Measurements from ENCODE around the gene CCSER1.
"Not testable (repeated sequence)": the region's sequence is repeated elsewhere in the genome, so short reads cannot be mapped to it uniquely, and the experiment has no call there.

Gene CCSER1

DNA sequence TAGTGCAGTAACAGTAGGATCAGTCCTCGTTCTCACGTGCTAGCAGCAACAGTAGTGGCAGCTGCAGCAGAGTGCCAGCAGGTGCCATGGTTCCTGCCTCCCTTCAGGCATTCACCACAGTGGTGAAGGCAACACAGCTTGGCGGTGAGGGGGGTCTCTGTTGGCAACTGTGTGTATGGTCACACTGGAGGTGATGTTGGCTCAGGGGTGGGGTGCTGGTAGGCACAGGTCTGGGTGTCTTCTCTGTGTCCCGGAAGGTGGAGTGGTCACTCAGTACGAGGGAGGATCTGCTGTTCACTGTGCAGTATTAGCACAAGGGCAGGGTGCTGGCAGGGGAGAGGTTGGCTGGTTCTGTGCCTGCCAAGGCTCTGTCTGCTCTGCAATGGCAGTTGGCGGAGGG lies 671.8 kb downstream of the CCSER1 start:
- in situ Hi-C loops (cut with MboI; ENCODE audit: low sequenced_read_pairs) = no loop called here

DNA sequence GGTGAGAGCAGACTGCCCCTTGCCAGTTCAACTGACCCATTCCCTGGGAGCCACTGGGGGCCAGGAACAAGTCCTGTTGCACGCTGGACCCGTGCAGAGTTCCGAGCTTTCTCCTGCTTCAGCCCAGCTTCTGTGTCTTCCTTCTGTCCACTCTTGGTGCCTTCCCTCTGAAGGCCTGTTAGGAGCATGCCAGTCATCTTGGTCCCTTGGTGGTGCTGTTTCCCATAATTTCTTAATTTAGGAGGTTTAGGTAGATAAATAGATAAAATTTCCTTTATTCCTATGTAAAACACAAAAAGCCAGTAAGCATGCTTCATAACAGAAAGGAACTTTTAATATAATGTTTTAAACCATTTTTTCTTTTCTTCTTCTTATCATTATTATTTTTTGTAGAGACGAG lies 672.7 kb downstream of the CCSER1 start:
- in situ Hi-C loops (cut with MboI; ENCODE audit: low sequenced_read_pairs) = no loop called here

GRCh38 chr4:90815569-90815968 lies 688.4 kb downstream of the CCSER1 start:
- in situ Hi-C loops (cut with MboI; ENCODE audit: low sequenced_read_pairs) = no loop called here

DNA sequence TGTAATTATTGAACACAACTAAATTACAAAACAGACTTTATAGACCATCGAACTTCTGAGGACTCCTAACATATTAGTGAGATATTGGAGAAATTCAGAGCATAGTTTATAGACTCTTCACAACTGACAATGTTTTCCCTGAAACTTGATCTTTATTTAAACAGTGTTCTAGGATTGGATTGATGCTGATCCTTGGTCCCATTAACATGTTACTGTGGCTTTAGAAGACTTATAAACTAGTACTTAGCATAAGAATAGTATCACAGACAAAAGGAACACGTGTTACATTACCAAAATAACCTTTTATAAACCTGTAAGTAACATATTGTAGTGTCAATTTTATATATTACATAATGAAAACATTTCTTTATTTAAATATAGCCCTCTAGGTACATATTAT lies 689.6 kb downstream of the CCSER1 start:
- in situ Hi-C loops (cut with MboI; ENCODE audit: low sequenced_read_pairs) = no loop called here

- in situ Hi-C loops (cut with MboI; ENCODE audit: low sequenced_read_pairs) = no loop called here
Observed at GRCh38 chr4:90824266-90825150, 697.3 kb downstream of the CCSER1 start.

DNA sequence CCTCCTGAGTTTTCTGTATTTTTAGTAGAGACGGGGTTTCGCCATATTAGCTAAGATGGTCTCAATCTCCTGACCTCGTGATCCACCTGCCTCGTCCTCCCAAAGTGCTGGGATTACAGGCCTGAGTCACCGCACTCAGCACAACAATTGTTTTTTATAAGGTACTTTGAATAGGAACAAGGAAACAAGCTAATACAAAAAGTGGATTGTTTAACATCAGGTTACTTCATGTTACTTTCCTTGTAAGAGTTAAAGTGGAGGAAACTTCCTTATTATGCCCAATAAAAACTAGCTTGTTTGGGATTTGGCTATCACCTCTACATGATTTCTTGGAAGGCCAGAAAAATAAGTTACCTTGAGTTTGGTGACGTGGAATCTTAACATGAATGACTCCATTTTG lies 698.7 kb downstream of the CCSER1 start:
- in situ Hi-C loops (cut with MboI; ENCODE audit: low sequenced_read_pairs) = no loop called here

DNA sequence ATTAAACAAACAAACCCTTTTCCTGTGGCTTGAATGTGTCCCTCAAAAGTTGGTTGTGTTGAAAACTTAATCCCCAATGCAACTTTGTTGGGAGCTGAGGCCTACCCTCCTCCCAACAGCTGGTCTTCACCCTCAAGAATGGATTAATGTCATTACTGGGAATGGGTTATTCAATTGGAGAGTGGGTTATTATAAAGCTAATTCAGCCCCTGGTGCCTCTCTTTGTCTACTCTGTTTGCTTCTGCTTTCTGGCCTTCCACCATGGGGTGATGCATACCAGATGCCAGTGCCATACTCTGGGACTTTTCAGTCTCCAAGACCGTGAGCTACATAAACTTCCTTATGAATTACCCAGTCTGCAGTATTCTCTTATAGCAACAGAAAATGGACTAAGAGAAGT lies 706.5 kb downstream of the CCSER1 start:
- in situ Hi-C loops (cut with MboI; ENCODE audit: low sequenced_read_pairs) = no loop called here

GRCh38 chr4:90837241-90837640 lies 710.0 kb downstream of the CCSER1 start:
- in situ Hi-C loops (cut with MboI; ENCODE audit: low sequenced_read_pairs) = no loop called here

- in situ Hi-C loops (cut with MboI; ENCODE audit: low sequenced_read_pairs) = not testable (repeated sequence)
Observed at GRCh38 chr4:90838859-90839258, 711.7 kb downstream of the CCSER1 start.

GRCh38 chr4:90840291-90840690 lies 713.1 kb downstream of the CCSER1 start:
- in situ Hi-C loops (cut with MboI; ENCODE audit: low sequenced_read_pairs) = no loop called here

DNA sequence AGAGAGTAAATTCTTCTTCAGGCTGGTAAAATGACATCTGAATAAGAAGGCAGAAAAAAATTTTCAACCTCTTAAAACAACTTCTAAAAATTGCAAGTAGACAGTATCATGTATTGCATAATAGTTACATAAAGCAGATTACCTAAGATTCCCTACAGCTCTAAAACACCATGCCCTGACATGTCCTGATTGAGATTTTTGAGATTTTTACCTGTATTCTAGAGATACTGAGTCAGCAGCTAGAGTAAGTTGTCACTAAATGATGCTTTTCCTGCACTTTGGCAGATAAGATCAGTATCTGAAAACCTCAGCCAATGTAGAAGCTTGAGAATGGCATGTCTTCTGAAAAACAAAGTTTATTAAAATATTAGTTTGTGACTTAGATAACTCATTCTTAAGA lies 713.6 kb downstream of the CCSER1 start:
- in situ Hi-C loops (cut with MboI; ENCODE audit: low sequenced_read_pairs) = no loop called here

GRCh38 chr4:90841676-90842075 lies 714.5 kb downstream of the CCSER1 start:
- in situ Hi-C loops (cut with MboI; ENCODE audit: low sequenced_read_pairs) = no loop called here

GRCh38 chr4:90842960-90843359 lies 715.8 kb downstream of the CCSER1 start:
- in situ Hi-C loops (cut with MboI; ENCODE audit: low sequenced_read_pairs) = no loop called here

DNA sequence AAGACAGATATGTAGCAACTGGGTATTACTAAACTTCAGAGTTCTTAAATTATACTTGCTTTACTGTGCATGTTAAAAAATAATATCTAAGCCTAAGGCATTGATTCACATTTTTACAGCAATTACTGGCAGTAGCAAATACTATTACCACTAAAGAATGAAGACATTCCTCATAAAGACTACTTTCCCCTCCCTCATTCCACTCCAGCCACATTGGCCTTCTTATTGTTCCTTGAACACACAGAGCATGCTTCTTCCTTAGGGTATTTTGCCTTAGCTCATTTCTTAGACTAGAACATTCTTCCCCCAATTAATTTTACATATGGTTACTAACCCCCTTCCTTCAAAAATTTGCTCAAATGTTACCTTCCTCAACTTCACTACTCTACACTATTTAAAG lies 717.0 kb downstream of the CCSER1 start:
- in situ Hi-C loops (cut with MboI; ENCODE audit: low sequenced_read_pairs) = no loop called here

- in situ Hi-C loops (cut with MboI; ENCODE audit: low sequenced_read_pairs) = no loop called here
Observed at GRCh38 chr4:90845777-90846176, 718.6 kb downstream of the CCSER1 start.

GRCh38 chr4:90852237-90852636 lies 725.0 kb downstream of the CCSER1 start:
- in situ Hi-C loops (cut with MboI; ENCODE audit: low sequenced_read_pairs) = no loop called here

DNA sequence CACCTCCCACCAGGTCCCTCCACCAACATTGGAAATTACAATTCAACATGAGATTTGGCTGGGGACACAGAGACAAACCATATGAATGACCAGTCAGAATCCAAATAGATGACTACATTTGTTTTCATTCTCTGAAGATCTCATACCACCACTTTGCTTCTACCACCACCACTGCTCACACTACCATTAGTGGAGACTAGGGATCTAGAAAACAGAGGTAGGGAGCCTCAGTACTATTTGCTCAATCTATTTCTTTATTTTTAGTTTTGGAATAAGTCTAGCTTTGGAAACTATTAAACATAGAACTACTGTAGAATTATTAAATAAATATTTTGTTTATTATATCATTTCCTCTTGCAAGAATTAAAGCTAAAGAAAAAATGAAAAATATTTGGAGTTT lies 727.9 kb downstream of the CCSER1 start:
- in situ Hi-C loops (cut with MboI; ENCODE audit: low sequenced_read_pairs) = no loop called here

DNA sequence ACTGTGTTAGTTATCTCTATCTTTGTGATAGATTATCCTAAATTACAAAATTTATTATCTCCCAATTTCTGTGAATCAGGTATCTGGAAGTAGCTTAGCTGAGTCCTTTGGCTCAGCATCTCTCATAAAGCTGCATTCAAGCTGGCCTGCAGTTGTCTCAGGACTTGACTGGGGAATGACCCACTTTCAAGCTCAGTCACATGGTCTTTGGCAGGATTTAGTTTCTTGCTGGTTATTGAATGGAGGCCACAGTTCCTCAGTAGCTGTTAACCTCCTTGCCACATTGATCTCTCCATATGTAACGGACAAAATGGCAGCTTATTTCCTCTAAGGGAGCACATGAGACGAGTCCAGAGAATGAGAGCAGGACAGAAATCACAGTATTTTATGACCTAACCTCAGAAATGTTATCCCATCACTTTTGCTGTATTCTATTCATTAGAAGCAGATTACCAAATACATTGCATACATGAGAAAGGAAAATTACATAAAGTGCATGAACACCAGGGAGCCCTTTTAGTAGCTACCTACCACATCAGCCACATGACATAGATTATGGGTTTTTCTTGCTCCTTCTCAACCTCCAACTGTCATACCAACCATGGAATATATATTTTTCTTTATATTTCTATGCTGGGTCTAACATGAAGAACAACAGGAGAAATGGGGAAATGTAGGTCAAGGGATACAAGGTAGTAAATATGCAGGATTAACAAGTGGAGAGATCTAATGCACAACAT lies 730.1 kb downstream of the CCSER1 start:
- in situ Hi-C loops (cut with MboI; ENCODE audit: low sequenced_read_pairs) = no loop called here

GRCh38 chr4:90875791-90876190 lies 748.6 kb downstream of the CCSER1 start:
- in situ Hi-C loops (cut with MboI; ENCODE audit: low sequenced_read_pairs) = no loop called here

- in situ Hi-C loops (cut with MboI; ENCODE audit: low sequenced_read_pairs) = no loop called here
Observed at GRCh38 chr4:90876296-90876695, 749.1 kb downstream of the CCSER1 start.

- in situ Hi-C loops (cut with MboI; ENCODE audit: low sequenced_read_pairs) = no loop called here
Observed at GRCh38 chr4:90883519-90883918, 756.3 kb downstream of the CCSER1 start.

DNA sequence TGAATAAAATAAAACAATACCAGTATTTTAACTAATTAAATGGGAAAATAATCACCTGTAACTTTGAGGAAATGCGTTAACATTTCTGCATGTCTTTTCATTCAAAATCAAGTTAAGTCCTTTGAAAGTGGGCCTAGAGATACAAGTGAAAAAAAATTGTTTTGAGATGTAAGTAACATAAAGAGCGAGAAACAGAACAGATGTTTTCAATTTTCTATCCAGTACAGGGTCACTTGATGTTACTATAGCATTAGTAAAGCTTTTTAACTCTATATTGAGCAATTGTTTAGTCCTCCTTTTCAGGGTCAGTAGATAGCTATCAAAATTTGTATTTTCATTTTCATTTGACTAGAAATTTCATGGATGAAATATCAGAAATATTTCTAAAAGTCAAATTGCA lies 761.4 kb downstream of the CCSER1 start:
- in situ Hi-C loops (cut with MboI; ENCODE audit: low sequenced_read_pairs) = no loop called here
